A673 (cell line): ENCODE measurements around the gene KRTAP10-10.

Experiments
- CTCF ChIP-seq: fragments of 300-800, 200-600 bp; sonication (generic); conservative IDR thresholded peaks from 2 replicates; pipeline ENCODE4 v1.5.1; 2017; ENCODE audit warnings: low read depth, mild to moderate bottlenecking, antibody characterized with exemption, low read length, moderate library complexity, mixed read lengths
- EZH2 ChIP-seq: fragments of 200-600 bp; sonication (generic); IDR thresholded peaks from 2 replicates; pipeline ENCODE4 v1.6.1; 2017; ENCODE audit warnings: borderline replicate concordance, low read depth, mild to moderate bottlenecking, mixed read lengths, antibody characterized with exemption, low read length; ENCODE audit not compliant: poor library complexity, severe bottlenecking

- TF ChIP-seq CTCF = no peak
- TF ChIP-seq EZH2 = no peak
Measured at GRCh38 chr21:44592446-44593311, 44.5 kb upstream of the KRTAP10-10 start, which contains the start of gene KRTAP10-6.
